H1 (cell line): Measurements from ENCODE around the gene STAG1. TPM values are rescaled to one million over a fixed set of nuclear protein-coding genes. Genes with fewer than 3 reads are reported as not detected.

Experiments
- CTCF ChIA-PET: fragments of 300-600 bp; sonication (Branson Sonifier 250); formaldehyde crosslinking; loops from one replicate; lab custom pipeline; 2021; ENCODE audit not compliant: partially characterized antibody; lab: Charles Lee
- POLR2A ChIA-PET: fragments of 300-600 bp; sonication (Branson Sonifier 250); formaldehyde crosslinking; loops from one replicate; lab custom pipeline; 2021; ENCODE audit warnings: inconsistent platforms; ENCODE audit not compliant: partially characterized antibody; lab: Charles Lee
- DNase-seq, 2 experiments: peaks; one replicate each; pipeline versions ENCODE4 v3.0.0 to v3.0.0-alpha.2; 2010 to 2022; ENCODE audit warnings: low spot score in 2 of 2, low read depth in 1 of 2, mixed read lengths in 1 of 2
- FAIRE-seq: peaks from 2 replicates; lab custom pipeline; 2011; peaks lifted over from hg19 to GRCh38; lab: Jason Lieb, UNC
- H2AFZ ChIP-seq: 2 replicates; pipeline ENCODE4 v1.8.1; 2012; ENCODE audit warnings: low read length, inconsistent platforms
- H2AK5ac ChIP-seq: 2 replicates; pipeline ENCODE4 v1.6.1; 2013; ENCODE audit warnings: low read depth, low read length
- H2BK120ac ChIP-seq: replicated peaks from 2 replicates; pipeline ENCODE3; 2013; ENCODE audit warnings: low read depth, low read length, inconsistent platforms
- H2BK12ac ChIP-seq: 2 replicates; pipeline ENCODE4 v1.6.1; 2013; ENCODE audit warnings: low read depth, low read length
- H2BK15ac ChIP-seq: 2 replicates; pipeline ENCODE4 v1.6.1; 2013; ENCODE audit warnings: low read length
- H2BK20ac ChIP-seq: 2 replicates; pipeline ENCODE4 v1.6.1; 2013; ENCODE audit warnings: low read length
- H2BK5ac ChIP-seq: 2 replicates; pipeline ENCODE4 v1.6.1; 2013; ENCODE audit warnings: low read depth, low read length
- H3K14ac ChIP-seq: 2 replicates; pipeline ENCODE4 v1.6.1; 2013; ENCODE audit warnings: inconsistent platforms; ENCODE audit not compliant: insufficient read length
- H3K18ac ChIP-seq: 2 replicates; pipeline ENCODE4 v1.6.1; 2013; ENCODE audit warnings: low read length; ENCODE audit errors: extremely low read depth
- H3K23ac ChIP-seq: 2 replicates; pipeline ENCODE4 v1.6.1; 2013; ENCODE audit warnings: inconsistent platforms; ENCODE audit not compliant: insufficient read length
- H3K23me2 ChIP-seq: 2 replicates; pipeline ENCODE4 v1.6.1; 2013; ENCODE audit warnings: low read depth, low read length
- H3K27ac ChIP-seq: 2 replicates; pipeline ENCODE4 v1.6.1; 2011; ENCODE audit warnings: low read depth, low read length, inconsistent platforms
- H3K27me3 ChIP-seq, 4 experiments: replicated peaks in 1 of 4; 1 replicate in 1 of 4; 2 replicates in 3 of 4; pipeline versions ENCODE4 v1.6.1 to v1.8.1; 2011 to 2013; ENCODE audit warnings: low read length in 3 of 4, mild to moderate bottlenecking in 3 of 4, inconsistent platforms in 2 of 4, mixed read lengths in 2 of 4, moderate library complexity in 1 of 4; ENCODE audit not compliant: control insufficient read depth in 3 of 4, insufficient read depth in 3 of 4; ENCODE audit errors: extremely low read depth in 1 of 4
- H3K36me3 ChIP-seq, 4 experiments: 2 replicates each; pipeline versions ENCODE4 v1.6.1 to v1.8.1; 2011 to 2013; ENCODE audit warnings: mild to moderate bottlenecking in 4 of 4, low read length in 3 of 4, moderate library complexity in 2 of 4, control low read depth in 1 of 4, inconsistent platforms in 1 of 4; ENCODE audit not compliant: insufficient read depth in 4 of 4, control insufficient read depth in 2 of 4
- H3K4ac ChIP-seq: replicated peaks from 2 replicates; pipeline ENCODE3; 2013; ENCODE audit warnings: low read length, low read depth, mixed read lengths, inconsistent platforms; ENCODE audit not compliant: insufficient read length
- H3K4me1 ChIP-seq, 4 experiments: replicated peaks in 1 of 4; 1 replicate in 1 of 4; 2 replicates in 3 of 4; pipeline versions ENCODE4 v1.6.1 to v1.8.1; 2011 to 2013; ENCODE audit warnings: low read length in 3 of 4, inconsistent platforms in 2 of 4, mixed read lengths in 1 of 4; ENCODE audit not compliant: insufficient read depth in 4 of 4, control insufficient read depth in 3 of 4
- H3K4me2 ChIP-seq, 2 experiments: 2 replicates each; pipeline versions ENCODE4 v1.6.1 to v1.8.1; 2011 to 2013; ENCODE audit warnings: low read depth in 2 of 2, low read length in 2 of 2, control low read depth in 1 of 2, inconsistent platforms in 1 of 2, mild to moderate bottlenecking in 1 of 2; ENCODE audit not compliant: insufficient read depth in 1 of 2
- H3K4me3 ChIP-seq, 4 experiments: fragments of 200-600, 300-600 bp in 1 of 4; sonication (generic), shearing (Covaris generic), sonication (Bioruptor Twin) in 1 of 4; 2 replicates each; pipeline versions ENCODE4 v1.5.1 to v1.8.1; 2011 to 2016; ENCODE audit warnings: low read length in 4 of 4, low read depth in 3 of 4, control low read depth in 2 of 4, inconsistent platforms in 2 of 4, mild to moderate bottlenecking in 2 of 4, mixed read lengths in 1 of 4, moderate library complexity in 1 of 4; ENCODE audit not compliant: insufficient read depth in 2 of 4; ENCODE audit errors: extremely low read depth in 1 of 4
- H3K56ac ChIP-seq: replicated peaks from 2 replicates; pipeline ENCODE3; 2013; ENCODE audit warnings: low read depth, mild to moderate bottlenecking, mixed read lengths, low read length, inconsistent platforms; ENCODE audit not compliant: insufficient read length
- H3K79me1 ChIP-seq: 2 replicates; pipeline ENCODE4 v1.6.1; 2013; ENCODE audit warnings: low read depth, low read length, control low read depth
- H3K79me2 ChIP-seq, 2 experiments: 2 replicates each; pipeline versions ENCODE4 v1.6.1 to v1.8.1; 2012 to 2013; ENCODE audit warnings: low read length in 2 of 2, mild to moderate bottlenecking in 2 of 2, inconsistent platforms in 1 of 2; ENCODE audit not compliant: insufficient read depth in 2 of 2, control insufficient read depth in 1 of 2
- H3K9ac ChIP-seq, 4 experiments: replicated peaks in 1 of 4; 1 replicate in 1 of 4; 2 replicates in 3 of 4; pipeline versions ENCODE4 v1.6.1 to v1.8.1; 2011 to 2013; ENCODE audit warnings: low read depth in 3 of 4, low read length in 3 of 4, control low read depth in 2 of 4, mild to moderate bottlenecking in 2 of 4, moderate library complexity in 2 of 4, inconsistent platforms in 1 of 4; ENCODE audit errors: extremely low read depth in 1 of 4
- H3K9me3 ChIP-seq, 2 experiments: 2 replicates each; pipeline versions ENCODE4 v1.6.1 to v1.8.1; 2012 to 2013; ENCODE audit warnings: mild to moderate bottlenecking in 2 of 2, moderate library complexity in 2 of 2, control low read depth in 1 of 2, inconsistent platforms in 1 of 2, low read depth in 1 of 2, low read length in 1 of 2, mixed read lengths in 1 of 2; ENCODE audit not compliant: insufficient read depth in 2 of 2
- H4K20me1 ChIP-seq, 2 experiments: replicated peaks in 1 of 2; 2 replicates each; pipeline versions ENCODE3 to v1.8.1; 2011 to 2013; ENCODE audit warnings: inconsistent platforms in 2 of 2, low read length in 2 of 2, mild to moderate bottlenecking in 1 of 2; ENCODE audit not compliant: insufficient read depth in 2 of 2, control insufficient read depth in 1 of 2
- H4K5ac ChIP-seq: 2 replicates; pipeline ENCODE4 v1.6.1; 2013; ENCODE audit warnings: low read length, low read depth, mixed read lengths, inconsistent platforms; ENCODE audit not compliant: insufficient read length
- H4K8ac ChIP-seq: 2 replicates; pipeline ENCODE4 v1.8.0; 2013; ENCODE audit warnings: mild to moderate bottlenecking, moderate library complexity, low read length, inconsistent platforms; ENCODE audit not compliant: insufficient read depth; ENCODE audit errors: extremely low read depth
- H4K91ac ChIP-seq: replicated peaks from 2 replicates; pipeline ENCODE3; 2013; ENCODE audit warnings: low read length, mixed read lengths, inconsistent platforms; ENCODE audit not compliant: insufficient read length
- BCL11A ChIP-seq, 2 experiments: IDR thresholded peaks; one replicate each; pipeline ENCODE4 v1.6.1; 2011; ENCODE audit warnings: low read depth in 2 of 2, low read length in 2 of 2, mild to moderate bottlenecking in 2 of 2
- BRCA1 ChIP-seq: IDR thresholded peaks from 2 replicates; pipeline ENCODE4 v1.6.1; 2012; ENCODE audit warnings: low read depth, low read length, improper control_type of control experiment
- CBX8 ChIP-seq: fragments of 300-800, 300-1000 bp; sonication (generic); IDR thresholded peaks from 2 replicates; pipeline ENCODE4 v1.7.1; 2016; ENCODE audit warnings: low read depth, low read length, borderline replicate concordance
- CEBPB ChIP-seq: IDR thresholded peaks from 2 replicates; pipeline ENCODE4 v1.6.1; 2012; ENCODE audit warnings: low read depth, low read length
- EP300 ChIP-seq, 2 experiments: IDR thresholded peaks; 1 replicate in 1 of 2; 2 replicates in 1 of 2; pipeline ENCODE4 v1.6.1; 2011 to 2012; ENCODE audit warnings: low read depth in 2 of 2, low read length in 2 of 2, mild to moderate bottlenecking in 2 of 2, borderline replicate concordance in 1 of 2, inconsistent platforms in 1 of 2, moderate library complexity in 1 of 2
- FOSL1 ChIP-seq: IDR thresholded peaks from 2 replicates; pipeline ENCODE4 v1.6.1; 2011; ENCODE audit warnings: mild to moderate bottlenecking, low read depth, low read length, moderate library complexity; ENCODE audit not compliant: insufficient read depth
- NANOG ChIP-seq: IDR thresholded peaks from 2 replicates; pipeline ENCODE4 v1.6.1; 2011; ENCODE audit warnings: low read length, low read depth, mild to moderate bottlenecking, inconsistent platforms; ENCODE audit not compliant: insufficient read depth, poor library complexity, severe bottlenecking
- POLR2A ChIP-seq, 2 experiments: IDR thresholded peaks; 1 replicate in 1 of 2; 2 replicates in 1 of 2; pipeline ENCODE4 v1.6.1; 2011; ENCODE audit warnings: low read depth in 2 of 2, low read length in 2 of 2, mild to moderate bottlenecking in 2 of 2; ENCODE audit errors: control extremely low read depth in 1 of 2
- POU5F1 ChIP-seq: IDR thresholded peaks from 2 replicates; pipeline ENCODE4 v1.6.1; 2011; ENCODE audit warnings: low read depth, mild to moderate bottlenecking, low read length, moderate library complexity
- RBBP5 ChIP-seq: IDR thresholded peaks from 2 replicates; pipeline ENCODE4 v1.7.1; 2012; ENCODE audit warnings: low read depth, mild to moderate bottlenecking, inconsistent platforms, low read length, moderate library complexity, borderline replicate concordance
- RNF2 ChIP-seq: fragments of 200-900, 300-1000 bp; sonication (generic); IDR thresholded peaks from 2 replicates; pipeline ENCODE4 v1.7.1; 2016; ENCODE audit warnings: borderline replicate concordance, low read depth, mild to moderate bottlenecking, antibody characterized with exemption, low read length; ENCODE audit not compliant: poor library complexity, severe bottlenecking; ENCODE audit errors: missing control alignments
- SRF ChIP-seq: IDR thresholded peaks from 2 replicates; pipeline ENCODE4 v1.6.1; 2011; ENCODE audit warnings: mild to moderate bottlenecking, low read depth, low read length, moderate library complexity
- TBP ChIP-seq: IDR thresholded peaks from 2 replicates; pipeline ENCODE4 v1.6.1; 2011; ENCODE audit warnings: low read depth, low read length, improper control_type of control experiment
- WGBS, 2 experiments: shearing (Covaris generic) in 1 of 2; methylation state at CpG; one replicate each; pipeline versions ENCODE4 v1.1.6 to v1.1.7; 2013 to 2015; ENCODE audit warnings: low lambda C conversion rate in 2 of 2, mixed read lengths in 2 of 2, inconsistent platforms in 1 of 2, low coverage in 1 of 2, missing lambda C conversion rate in 1 of 2; ENCODE audit not compliant: insufficient replicate concordance in 2 of 2, insufficient coverage in 1 of 2, insufficient read length in 1 of 2; ENCODE audit errors: extremely low coverage in 1 of 2, missing lambda C conversion rate in 1 of 2; 5-methylcytosine and 5-hydroxymethylcytosine counted together
- polyA plus RNA-seq, 7 experiments: library from polyadenylated mRNA; depleted of rRNA in 3 of 7; stranded (reverse) in 5 of 7; unstranded in 2 of 7; fragments of >200 nt in 5 of 7; fragments of 200-250 nt in 2 of 7; gene quantifications; 1 replicate in 5 of 7; 2 replicates in 1 of 7; 4 replicates in 1 of 7; pipeline versions ENCODE4 v1.2.1 to v1.2.3, GENCODE V29; 2011 to 2013; ENCODE audit warnings: missing spikeins in 2 of 7, mixed read lengths in 2 of 7
- total RNA-seq: library from RNA; stranded (reverse); fragmentation: NEBNext Ultra II Directional; extraction: Animal tissue kit (Norgen Biotek cat#: 25700); gene quantifications from 2 replicates; pipeline ENCODE4 v1.2.1, GENCODE V29; 2021
- TF ChIP-seq, protein P1 (sequence below): IDR thresholded peaks from 2 replicates; pipeline ENCODE4 v1.6.1; 2011; ENCODE audit warnings: low read depth, mild to moderate bottlenecking, low read length; ENCODE audit not compliant: insufficient read depth

The STAG1 gene
- total and polyA plus RNA-seq, 2 of the 8 experiments (the other 6 are each of a cell fraction or from before 2014, with no cell fraction given): 4.6 to 23.4 TPM

DNA sequence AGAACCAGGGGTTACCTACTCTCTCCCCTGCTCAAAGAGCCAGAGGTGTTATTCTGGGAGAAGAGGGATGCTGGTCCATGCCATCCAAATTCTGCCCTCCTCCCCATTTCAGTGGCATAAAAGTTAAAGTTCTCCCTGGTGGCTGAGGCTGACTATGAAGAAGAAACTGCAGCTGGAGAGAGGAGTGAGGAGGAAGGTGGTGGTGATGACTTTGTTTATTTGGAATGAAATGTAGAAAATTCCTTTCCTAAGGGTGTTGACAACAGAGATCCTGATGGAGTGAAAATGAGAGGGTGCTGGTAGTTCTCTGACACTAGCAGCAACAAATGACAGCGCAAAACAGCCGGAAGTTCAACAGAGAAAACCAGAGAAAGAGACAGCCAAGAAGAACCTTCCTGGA is 401.6 kb downstream of the STAG1 start:
- H4K20me1 ChIP-seq: no peaks in the 10 kb centered on the region
- H3K36me3 ChIP-seq: no peaks in the 10 kb centered on the region; a peak in 1 of 8 replicates
- H2BK120ac ChIP-seq: no peak overlapping the region
- no peaks in the 10 kb centered on the region for H3K9me3 ChIP-seq
- DNase-seq (no peak), FAIRE-seq (no peak)
- H3K4me2 ChIP-seq: no peak overlapping the region
- H3K4me1 ChIP-seq: no peaks in the 10 kb centered on the region
- no peaks in the 10 kb centered on the region for H3K23me2 ChIP-seq
- H2BK15ac ChIP-seq: no peak overlapping the region
- no peak overlapping the region for H3K9ac ChIP-seq
- no peak overlapping the region for H4K5ac ChIP-seq
- H3K79me2 ChIP-seq: no peaks in the 10 kb centered on the region
- 100% methylated on average over 2 of the region's 2 CpGs; no CpG with 5 or more reads in 1 of the 2 experiments for WGBS, 2 experiments
- H2BK20ac ChIP-seq: no peak overlapping the region
- no peak overlapping the region for H2BK12ac ChIP-seq
- no peak overlapping the region for H3K27ac ChIP-seq
- ChIA-PET POLR2A (no interaction called here), CTCF (interaction anchor here (0.6 to 3.5 kb wide), 5 partner anchors 9 to 660 kb away, joined by 3 to 23 read pairs (median 5); no protein-coding TSS in a partner anchor)
- no peak overlapping the region for H3K18ac ChIP-seq
- H3K14ac ChIP-seq: no peak overlapping the region
- no peak overlapping the region for H4K8ac ChIP-seq
- H3K79me1 ChIP-seq: no peaks in the 10 kb centered on the region
- no peak overlapping the region for H3K4ac ChIP-seq
- no peak overlapping the region for H3K23ac ChIP-seq
- H2BK5ac ChIP-seq: no peak overlapping the region
- H2AK5ac ChIP-seq: no peak overlapping the region
- no peaks in the 10 kb centered on the region for H3K27me3 ChIP-seq
- peak overlapping the region; percentile 53 for H3K56ac ChIP-seq
- no peak overlapping the region for H4K91ac ChIP-seq
- no peak overlapping the region for H2AFZ ChIP-seq
- H3K4me3 ChIP-seq: no peak overlapping the region
- no peak for TF ChIP-seq CBX8
- no peak for TF ChIP-seq NANOG
- TF ChIP-seq CEBPB: no peak
- TF ChIP-seq RBBP5: no peak
- TF ChIP-seq POU5F1: no peak
- no peak for TF ChIP-seq FOSL1
- TF ChIP-seq RNF2: no peak
- no peak for TF ChIP-seq POLR2A (IDR thresholded peaks at IDR 0.05; ENCODE audit: control extremely low read depth in 1 of 2, low read depth in 2 of 2, low read length in 2 of 2)
- TF ChIP-seq, protein P1, sequence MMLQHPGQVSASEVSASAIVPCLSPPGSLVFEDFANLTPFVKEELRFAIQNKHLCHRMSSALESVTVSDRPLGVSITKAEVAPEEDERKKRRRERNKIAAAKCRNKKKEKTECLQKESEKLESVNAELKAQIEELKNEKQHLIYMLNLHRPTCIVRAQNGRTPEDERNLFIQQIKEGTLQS: no peak
- no peak for TF ChIP-seq TBP
- TF ChIP-seq EP300 (IDR thresholded peaks at IDR 0.05; ENCODE audit: borderline replicate concordance in 1 of 2, low read depth in 2 of 2, low read length in 2 of 2): no peak
- no peak for TF ChIP-seq BRCA1
- TF ChIP-seq SRF: no peak
- no peak for TF ChIP-seq BCL11A (IDR thresholded peaks at IDR 0.05; ENCODE audit: low read depth in 2 of 2, low read length in 2 of 2)
